ENCODE measurements around the gene ATP8A2.

DNA sequence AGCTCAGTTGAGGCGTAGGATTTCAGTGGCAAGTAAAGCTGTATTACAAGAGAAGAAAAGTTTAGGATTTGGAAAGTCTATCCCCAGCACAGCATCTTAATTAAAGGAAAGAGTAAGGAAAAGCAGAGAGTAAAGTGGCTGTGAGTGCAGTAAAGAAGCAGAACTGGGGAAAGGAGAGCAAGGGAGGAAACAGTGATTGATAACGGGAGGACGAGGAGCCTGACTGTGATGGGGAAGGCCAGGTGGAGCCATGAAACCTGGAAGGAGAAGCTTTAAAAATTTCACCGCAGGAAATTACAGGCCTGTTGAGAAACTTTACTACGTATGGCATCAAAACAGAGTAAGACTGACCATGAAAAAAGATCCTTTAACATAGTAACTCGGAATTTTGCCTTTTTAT, 504.5 kb downstream of the ATP8A2 start:
- TF ChIP-seq POLR2A (IDR thresholded peaks at IDR 0.05; ENCODE audit: low read length) (no peak), GATA1 (IDR thresholded peaks at IDR 0.05; ENCODE audit: low read depth, low read length) (no peak)
